ENCODE results near the gene RHBDD1. TPM values are rescaled to one million over a fixed set of nuclear protein-coding genes. Genes with fewer than 3 reads are reported as not detected.
A peak's percentile ranks its signal among the peaks of the same experiment; 100 is the strongest.

Gene RHBDD1
- total RNA-seq (10 to 100 TPM; 17.5 to 28.0 (median 23.1) TPM), polyA plus RNA-seq (10 to 100 TPM in 1 of 3 donors, 1 to 10 TPM in 2; 1.8 to 13.0 (median 5.3) TPM)

DNA sequence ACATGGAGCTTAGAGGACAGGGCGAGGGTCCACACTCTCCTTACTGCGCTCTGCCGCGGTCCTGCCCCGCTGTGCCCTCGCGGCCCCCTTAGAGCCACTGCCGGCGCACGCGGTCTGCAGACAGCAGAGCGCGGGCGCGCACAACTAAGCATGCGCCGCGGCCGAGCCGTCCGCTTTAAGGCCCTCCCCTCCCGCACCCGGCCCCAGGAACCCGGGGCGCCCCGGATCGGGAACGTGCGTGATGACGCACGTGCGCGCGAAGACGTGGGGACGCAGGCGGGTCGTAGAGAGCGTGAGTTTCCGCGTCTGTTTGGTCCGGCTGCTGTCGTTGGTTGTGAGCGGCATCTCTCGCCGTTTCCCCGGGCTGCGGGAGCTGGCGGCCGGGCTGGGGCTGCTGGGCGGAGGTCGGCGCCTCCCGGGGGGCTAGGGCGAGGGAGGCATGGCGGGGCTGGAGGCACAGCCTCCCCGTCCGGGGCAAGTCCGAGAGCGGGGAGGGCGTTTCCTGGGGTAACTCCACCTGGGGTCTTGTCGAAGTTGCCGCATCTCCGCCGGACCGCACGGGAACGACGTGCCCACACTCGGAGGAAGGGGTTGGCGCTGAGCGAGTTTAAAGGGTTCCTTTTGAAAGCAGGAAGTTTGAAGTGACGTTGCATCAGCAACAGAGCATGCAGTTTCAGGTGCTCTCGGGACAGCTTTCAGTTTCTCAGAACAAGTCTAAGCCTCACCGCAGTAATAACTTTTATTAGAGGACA, at the start of gene RHBDD1:
TSS of gene RHBDD1 (plus strand) at position 259 of the 752 bp plus-strand sequence. CDS start 28,640 bp downstream, outside the sequence.
- TF ChIP-seq, protein P1, sequence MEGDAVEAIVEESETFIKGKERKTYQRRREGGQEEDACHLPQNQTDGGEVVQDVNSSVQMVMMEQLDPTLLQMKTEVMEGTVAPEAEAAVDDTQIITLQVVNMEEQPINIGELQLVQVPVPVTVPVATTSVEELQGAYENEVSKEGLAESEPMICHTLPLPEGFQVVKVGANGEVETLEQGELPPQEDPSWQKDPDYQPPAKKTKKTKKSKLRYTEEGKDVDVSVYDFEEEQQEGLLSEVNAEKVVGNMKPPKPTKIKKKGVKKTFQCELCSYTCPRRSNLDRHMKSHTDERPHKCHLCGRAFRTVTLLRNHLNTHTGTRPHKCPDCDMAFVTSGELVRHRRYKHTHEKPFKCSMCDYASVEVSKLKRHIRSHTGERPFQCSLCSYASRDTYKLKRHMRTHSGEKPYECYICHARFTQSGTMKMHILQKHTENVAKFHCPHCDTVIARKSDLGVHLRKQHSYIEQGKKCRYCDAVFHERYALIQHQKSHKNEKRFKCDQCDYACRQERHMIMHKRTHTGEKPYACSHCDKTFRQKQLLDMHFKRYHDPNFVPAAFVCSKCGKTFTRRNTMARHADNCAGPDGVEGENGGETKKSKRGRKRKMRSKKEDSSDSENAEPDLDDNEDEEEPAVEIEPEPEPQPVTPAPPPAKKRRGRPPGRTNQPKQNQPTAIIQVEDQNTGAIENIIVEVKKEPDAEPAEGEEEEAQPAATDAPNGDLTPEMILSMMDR (IDR thresholded peaks at IDR 0.05), result no peak
- TF ChIP-seq POLR2AphosphoS5 (IDR thresholded peaks at IDR 0.05) (peak; percentile 93 to 98 (median 96)), POLR2A (IDR thresholded peaks at IDR 0.05) (peak; percentile 88 to 91), EP300 (IDR thresholded peaks at IDR 0.05) (peak in 2 of 4 donors; percentile 20 to 63)
- H3K4me3 ChIP-seq, result peak within 1 kb of the TSS; percentile 75 to 92 (median 84)
- H3K36me3 ChIP-seq, result peaks cover 0 to 5% (median 0%) of the 10 kb centered on the region in 4 donors
- intact Hi-C loops (cut with DNase I), result loop anchor here (2.0 to 10.0 kb wide), 4 partner anchors 35 to 1171 kb away; partner anchors contain the start of gene MFF
- H3K9me3 ChIP-seq, result no peaks in the 10 kb centered on the region
- DNase-seq, result peak; percentile 97
- peaks cover 0 to 33% (median 26%) of the 10 kb centered on the region in 4 donors for H3K4me1 ChIP-seq
- WGBS, 2 donors, result 0% methylated on average over 75 of the region's 75 CpGs
- H3K27ac ChIP-seq, result peak within 1 kb of the TSS; percentile 98 to 99 (median 99)
- H3K27me3 ChIP-seq, result no peaks in the 10 kb centered on the region

DNA sequence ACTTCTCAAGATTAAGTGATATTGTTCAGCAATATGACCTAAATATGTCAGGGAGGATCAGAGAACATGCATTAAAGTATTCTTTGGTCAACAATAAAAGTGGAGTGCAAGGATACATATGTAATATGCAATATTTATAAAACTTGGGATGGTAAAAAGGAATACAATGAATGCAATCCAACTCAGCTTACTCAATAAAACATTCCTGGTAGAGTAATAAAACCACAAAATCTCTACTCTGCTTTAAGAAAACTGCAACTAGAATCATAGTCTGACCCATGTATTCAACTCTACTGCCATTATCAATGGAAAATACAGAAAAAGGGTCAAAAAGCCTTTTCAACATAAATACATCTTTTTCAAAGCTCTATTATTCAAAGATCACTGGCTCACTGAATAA, 47.8 kb upstream of the RHBDD1 start:
- intact Hi-C loops (cut with DNase I), result no loop called here
- TF ChIP-seq EP300 (IDR thresholded peaks at IDR 0.05) (no peak), POLR2A (IDR thresholded peaks at IDR 0.05) (no peak), POLR2AphosphoS5 (IDR thresholded peaks at IDR 0.05) (no peak)
- TF ChIP-seq, protein P1 (IDR thresholded peaks at IDR 0.05), result no peak
- H3K27ac ChIP-seq, result peak overlapping the region in 3 of 4 donors; percentile 45 to 97 (median 95)

GRCh38 chr2:226788881-226789490, 46.9 kb upstream of the RHBDD1 start:
- Histone ChIP-seq H3K9me3 (no peaks in the 10 kb centered on the region), H3K4me1 (peaks cover 0 to 70% (median 55%) of the 10 kb centered on the region in 4 donors), H3K27me3 (no peaks in the 10 kb centered on the region), H3K27ac (peak overlapping the region; percentile 89 to 97 (median 96)), H3K36me3 (no peaks in the 10 kb centered on the region), H3K4me3 (no peak overlapping the region)
- intact Hi-C loops (cut with DNase I), result no loop called here
- 81 to 84% methylated on average over 3 of the region's 3 CpGs for WGBS, 2 donors
- no peak for DNase-seq
- TF ChIP-seq POLR2A (IDR thresholded peaks at IDR 0.05) (no peak), POLR2AphosphoS5 (IDR thresholded peaks at IDR 0.05) (no peak), EP300 (IDR thresholded peaks at IDR 0.05) (no peak)
- TF ChIP-seq, protein P1 (IDR thresholded peaks at IDR 0.05), result no peak

More for the DNA sequence above, 47.8 kb upstream of the RHBDD1 start:
- no peak for DNase-seq
- H3K4me3 ChIP-seq, result no peak overlapping the region
- H3K36me3 ChIP-seq, result no peaks in the 10 kb centered on the region
- no peaks in the 10 kb centered on the region for H3K9me3 ChIP-seq
- no peaks in the 10 kb centered on the region for H3K27me3 ChIP-seq
- H3K4me1 ChIP-seq, result peaks cover 0 to 65% (median 54%) of the 10 kb centered on the region in 4 donors

- intact Hi-C loops (cut with DNase I), result loop anchor here (5.0 to 10.0 kb wide), 3 partner anchors 138 to 605 kb away; no protein-coding TSS in a partner anchor
- Histone ChIP-seq H3K36me3 (no peaks in the 10 kb centered on the region), H3K27ac (peak overlapping the region; percentile 89 to 97 (median 96)), H3K4me3 (no peak overlapping the region), H3K27me3 (no peaks in the 10 kb centered on the region), H3K4me1 (peaks cover 0 to 75% (median 56%) of the 10 kb centered on the region in 4 donors), H3K9me3 (no peaks in the 10 kb centered on the region)
- TF ChIP-seq POLR2A (IDR thresholded peaks at IDR 0.05) (no peak), EP300 (IDR thresholded peaks at IDR 0.05) (no peak), POLR2AphosphoS5 (IDR thresholded peaks at IDR 0.05) (no peak)
- TF ChIP-seq, protein P1 (IDR thresholded peaks at IDR 0.05), result no peak
- 94 to 97% methylated on average over 1 of the region's 1 CpG for WGBS, 2 donors
- DNase-seq, result no peak
These were observed 45.8 kb upstream of the RHBDD1 start for GRCh38 chr2:226790011-226790410.
